CD8-positive, alpha-beta memory T cell (primary cell): Measurements from ENCODE around the gene WFIKKN1. TPM values are rescaled to one million over a fixed set of nuclear protein-coding genes. Genes with fewer than 3 reads are reported as not detected.

Source experiments
- CTCF ChIA-PET: fragments of 350-600 bp; sonication (Branson Sonifier 250); formaldehyde crosslinking; loops from one replicate; lab custom pipeline; 2021; ENCODE audit warnings: antibody characterized with exemption; lab: Charles Lee
- POLR2A ChIA-PET: fragments of 350-600 bp; sonication (Branson Sonifier 250); formaldehyde crosslinking; loops from one replicate; lab custom pipeline; 2021; ENCODE audit warnings: antibody characterized with exemption; lab: Charles Lee
- DNase-seq, 5 donors: peaks; one replicate each; pipeline versions ENCODE4 v3.0.0 to v3.0.0-alpha.2; 2020 to 2022; ENCODE audit warnings: mixed read lengths in 1 of 5
- H3K27ac ChIP-seq: one replicate; pipeline ENCODE4 v1.7.0; 2013; ENCODE audit warnings: low read depth, mild to moderate bottlenecking, low read length, moderate library complexity
- H3K27me3 ChIP-seq: 2 replicates; pipeline ENCODE4 v1.7.0; 2013; ENCODE audit warnings: low read length, mild to moderate bottlenecking; ENCODE audit not compliant: insufficient read depth, poor library complexity, severe bottlenecking
- H3K36me3 ChIP-seq: 2 replicates; pipeline ENCODE4 v1.7.0; 2013; ENCODE audit warnings: mild to moderate bottlenecking, low read length, moderate library complexity; ENCODE audit not compliant: insufficient read depth
- H3K4me1 ChIP-seq: 2 replicates; pipeline ENCODE4 v1.7.0; 2013; ENCODE audit warnings: mild to moderate bottlenecking, low read length, moderate library complexity; ENCODE audit not compliant: insufficient read depth
- H3K4me3 ChIP-seq: 2 replicates; pipeline ENCODE4 v1.7.0; 2013; ENCODE audit warnings: mild to moderate bottlenecking, low read length
- H3K9me3 ChIP-seq: 2 replicates; pipeline ENCODE4 v1.7.0; 2013; ENCODE audit warnings: mild to moderate bottlenecking, low read length
- H3K27ac Mint-ChIP-seq, 8 donors: one replicate each; pipeline ENCODE4 v1.8.0; 2020 to 2021; ENCODE audit warnings: mixed read lengths in 8 of 8, mild to moderate bottlenecking in 6 of 8, inconsistent platforms in 3 of 8, moderate library complexity in 3 of 8
- H3K27me3 Mint-ChIP-seq, 2 donors: one replicate each; pipeline ENCODE4 v1.8.0; 2020 to 2021; ENCODE audit warnings: mixed read lengths in 2 of 2, mild to moderate bottlenecking in 1 of 2, moderate library complexity in 1 of 2
- H3K36me3 Mint-ChIP-seq, 3 donors: one replicate each; pipeline ENCODE4 v1.8.0; 2020 to 2021; ENCODE audit warnings: mixed read lengths in 3 of 3, inconsistent platforms in 1 of 3, mild to moderate bottlenecking in 1 of 3
- H3K4me1 Mint-ChIP-seq, 3 donors: one replicate each; pipeline ENCODE4 v1.8.0; 2020 to 2021; ENCODE audit warnings: mixed read lengths in 3 of 3, inconsistent platforms in 1 of 3, mild to moderate bottlenecking in 1 of 3
- H3K4me3 Mint-ChIP-seq, 7 donors: one replicate each; pipeline ENCODE4 v1.8.0; 2020 to 2021; ENCODE audit warnings: mixed read lengths in 7 of 7, mild to moderate bottlenecking in 6 of 7, moderate library complexity in 4 of 7, inconsistent platforms in 2 of 7
- H3K9me3 Mint-ChIP-seq, 5 donors: one replicate each; pipeline ENCODE4 v1.8.0; 2020 to 2022; ENCODE audit warnings: mixed read lengths in 5 of 5, mild to moderate bottlenecking in 3 of 5, moderate library complexity in 2 of 5, inconsistent platforms in 1 of 5
- polyA plus RNA-seq: library from polyadenylated mRNA; unstranded; fragments of 300-500 nt; fragmentation: Illumina TruSeq; gene quantifications from one replicate; pipeline ENCODE4 v1.2.3, GENCODE V29; 2021
- total RNA-seq, 2 experiments: library from RNA; stranded (reverse); gene quantifications; one replicate each; pipeline ENCODE4 v1.2.3, GENCODE V29; 2021

WFIKKN1 gene
- total and polyA plus RNA-seq, 3 experiments from 2014 or later: 0.09 to 0.22 (median 0.11) TPM

DNA sequence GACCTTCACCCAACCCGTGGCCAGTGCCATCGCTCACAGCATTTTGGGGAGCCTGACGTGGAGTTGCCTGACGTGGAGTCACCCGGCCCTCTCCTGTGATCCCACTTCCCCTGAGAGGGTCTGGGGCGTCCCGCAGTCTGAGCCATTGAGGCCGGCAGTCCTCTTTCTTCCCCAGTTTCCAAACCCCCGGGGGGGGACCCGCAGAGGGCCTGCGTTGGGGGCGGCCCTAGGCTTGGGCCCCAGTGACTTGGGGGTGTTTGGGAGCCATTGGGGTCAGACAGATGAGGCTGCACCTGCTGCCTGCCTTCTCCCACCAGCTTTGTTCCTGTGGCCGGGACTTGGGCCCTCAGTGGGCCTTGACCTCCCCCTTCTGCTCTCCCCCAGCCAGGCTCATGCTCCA lies 38.9 kb downstream of the WFIKKN1 start:
- H3K27ac Mint-ChIP-seq: peak overlapping the region in 2 of 8 donors; percentile 52 to 75
- H3K4me3 Mint-ChIP-seq: peak overlapping the region; percentile 41 to 81 (median 65)
- H3K9me3 Mint-ChIP-seq: no peaks in the 10 kb centered on the region
- H3K27ac ChIP-seq: no peak overlapping the region
- H3K4me1 ChIP-seq: peaks cover 10% of the 10 kb centered on the region
- H3K27me3 ChIP-seq: no peaks in the 10 kb centered on the region
- no peak for DNase-seq
- no peaks in the 10 kb centered on the region for H3K9me3 ChIP-seq
- peaks cover 0 to 36% (median 0%) of the 10 kb centered on the region in 3 donors for H3K36me3 Mint-ChIP-seq
- CTCF ChIA-PET: interaction anchor here (1.1 kb wide), 1 partner anchor 11 kb away, joined by 3 read pairs; no protein-coding TSS in a partner anchor
- no peak overlapping the region for H3K4me3 ChIP-seq
- peaks cover 4 to 19% (median 5%) of the 10 kb centered on the region in 3 donors for H3K4me1 Mint-ChIP-seq
- peaks cover 0 to under 1% of the 10 kb centered on the region in 2 donors for H3K27me3 Mint-ChIP-seq
- POLR2A ChIA-PET: interaction anchor here (1.7 to 1.9 kb wide), 2 partner anchors 9 to 11 kb away, joined by 4 to 5 read pairs; partner anchors contain the start of gene STUB1
- H3K36me3 ChIP-seq: peaks cover 4% of the 10 kb centered on the region

GRCh38 chr16:670485-671352 lies 39.9 kb downstream of the WFIKKN1 start:
- POLR2A ChIA-PET: interaction anchor here (0.8 to 1.7 kb wide), 4 partner anchors 9 to 58 kb away, joined by 3 to 5 read pairs (median 4); partner anchors contain the start of genes STUB1 and WDR24
- Histone ChIP-seq H3K4me1 (peaks cover 15% of the 10 kb centered on the region), H3K9me3 (no peaks in the 10 kb centered on the region), H3K36me3 (peaks cover 4% of the 10 kb centered on the region), H3K4me3 (no peak overlapping the region), H3K27ac (no peak overlapping the region), H3K27me3 (no peaks in the 10 kb centered on the region)
- no peak for DNase-seq
- peaks cover 4 to 25% (median 5%) of the 10 kb centered on the region in 3 donors for H3K4me1 Mint-ChIP-seq
- H3K9me3 Mint-ChIP-seq: no peaks in the 10 kb centered on the region
- H3K36me3 Mint-ChIP-seq: peaks cover 0 to 36% (median 0%) of the 10 kb centered on the region in 3 donors
- peak overlapping the region in 6 of 7 donors; percentile 41 to 84 (median 58) for H3K4me3 Mint-ChIP-seq
- peaks cover 0 to 6% of the 10 kb centered on the region in 2 donors for H3K27me3 Mint-ChIP-seq
- CTCF ChIA-PET: interaction anchor here (1.1 kb wide), 1 partner anchor 10 kb away, joined by 3 read pairs; no protein-coding TSS in a partner anchor
- H3K27ac Mint-ChIP-seq: peak overlapping the region in 1 of 8 donors; percentile 60

- H3K4me1 ChIP-seq: peaks cover 15% of the 10 kb centered on the region
- Mint-ChIP-seq H3K36me3 (peaks cover 0 to 36% (median 0%) of the 10 kb centered on the region in 3 donors), H3K9me3 (no peaks in the 10 kb centered on the region), H3K4me1 (peaks cover 4 to 25% (median 5%) of the 10 kb centered on the region in 3 donors), H3K4me3 (peak overlapping the region in 3 of 7 donors; percentile 12 to 44 (median 23)), H3K27me3 (peaks cover 0 to 6% of the 10 kb centered on the region in 2 donors), H3K27ac (peak overlapping the region in 2 of 8 donors; percentile 50 to 60)
- no peak overlapping the region for H3K27ac ChIP-seq
- ChIA-PET CTCF (no interaction called here), POLR2A (interaction anchor here (0.6 to 1.1 kb wide), 4 partner anchors 18 to 426 kb away, joined by 3 to 4 read pairs (median 4); partner anchors contain the start of gene WDR24)
- no peak for DNase-seq
- no peaks in the 10 kb centered on the region for H3K9me3 ChIP-seq
- H3K4me3 ChIP-seq: no peak overlapping the region
- peaks cover 4% of the 10 kb centered on the region for H3K36me3 ChIP-seq
- H3K27me3 ChIP-seq: no peaks in the 10 kb centered on the region
These were observed 40.8 kb downstream of the WFIKKN1 start for GRCh38 chr16:671353-672131.

- no peak for DNase-seq
- no peak overlapping the region for H3K4me3 ChIP-seq
- peaks cover 5 to 25% (median 7%) of the 10 kb centered on the region in 3 donors for H3K4me1 Mint-ChIP-seq
- POLR2A ChIA-PET: interaction anchor here (0.6 kb wide), 1 partner anchor 425 kb away, joined by 3 read pairs; no protein-coding TSS in a partner anchor
- CTCF ChIA-PET: no interaction called here
- peaks cover 10% of the 10 kb centered on the region for H3K4me1 ChIP-seq
- H3K27me3 Mint-ChIP-seq: peaks cover 0 to 6% of the 10 kb centered on the region in 2 donors
- H3K9me3 Mint-ChIP-seq: no peaks in the 10 kb centered on the region
- no peak overlapping the region for H3K4me3 Mint-ChIP-seq
- no peaks in the 10 kb centered on the region for H3K9me3 ChIP-seq
- peaks cover 0 to 36% (median 0%) of the 10 kb centered on the region in 3 donors for H3K36me3 Mint-ChIP-seq
- no peaks in the 10 kb centered on the region for H3K27me3 ChIP-seq
- no peak overlapping the region for H3K27ac ChIP-seq
- H3K36me3 ChIP-seq: peaks cover 4% of the 10 kb centered on the region
- H3K27ac Mint-ChIP-seq: no peak overlapping the region
These were observed 41.6 kb downstream of the WFIKKN1 start for GRCh38 chr16:672371-672770.

DNA sequence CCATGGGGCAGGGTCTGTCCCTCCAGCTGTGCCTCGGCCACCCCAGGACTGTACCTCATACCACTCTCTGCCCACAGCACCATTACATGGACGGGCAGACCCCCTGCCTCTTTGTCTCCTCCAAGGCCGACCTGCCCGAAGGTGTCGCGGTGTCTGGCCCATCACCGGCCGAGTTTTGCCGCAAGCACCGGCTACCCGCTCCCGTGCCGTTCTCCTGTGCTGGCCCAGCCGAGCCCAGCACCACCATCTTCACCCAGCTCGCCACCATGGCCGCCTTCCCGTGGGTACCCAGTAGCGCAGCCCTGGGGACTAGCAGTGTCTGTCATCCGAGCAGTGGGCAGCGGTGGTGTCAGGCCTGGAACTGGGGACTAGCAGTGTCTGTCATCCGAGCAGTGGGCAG lies 42.1 kb downstream of the WFIKKN1 start:
- Mint-ChIP-seq H3K27ac (peak overlapping the region in 1 of 8 donors; percentile 56), H3K4me1 (peaks cover 0 to 20% (median 3%) of the 10 kb centered on the region in 3 donors), H3K9me3 (no peaks in the 10 kb centered on the region), H3K36me3 (peaks cover 0 to 36% (median 0%) of the 10 kb centered on the region in 3 donors), H3K27me3 (peaks cover 0 to 6% of the 10 kb centered on the region in 2 donors), H3K4me3 (peak overlapping the region in 2 of 7 donors; percentile 54 to 78)
- Histone ChIP-seq H3K27me3 (no peaks in the 10 kb centered on the region), H3K9me3 (no peaks in the 10 kb centered on the region), H3K27ac (no peak overlapping the region), H3K36me3 (peaks cover 4% of the 10 kb centered on the region), H3K4me3 (no peak overlapping the region), H3K4me1 (peaks cover 5% of the 10 kb centered on the region)
- no peak for DNase-seq
- CTCF ChIA-PET: no interaction called here
- POLR2A ChIA-PET: no interaction called here

- H3K27ac Mint-ChIP-seq: peak overlapping the region in 1 of 8 donors; percentile 56
- no peak overlapping the region for H3K4me3 ChIP-seq
- POLR2A ChIA-PET: no interaction called here
- peaks cover 5% of the 10 kb centered on the region for H3K4me1 ChIP-seq
- H3K9me3 Mint-ChIP-seq: no peaks in the 10 kb centered on the region
- peaks cover 0 to 6% of the 10 kb centered on the region in 2 donors for H3K27me3 Mint-ChIP-seq
- H3K36me3 ChIP-seq: peaks cover 4% of the 10 kb centered on the region
- CTCF ChIA-PET: no interaction called here
- peaks cover 0 to 36% (median 0%) of the 10 kb centered on the region in 3 donors for H3K36me3 Mint-ChIP-seq
- peak overlapping the region in 2 of 7 donors; percentile 23 to 34 for H3K4me3 Mint-ChIP-seq
- peaks cover 0 to 20% (median 3%) of the 10 kb centered on the region in 3 donors for H3K4me1 Mint-ChIP-seq
- no peak overlapping the region for H3K27ac ChIP-seq
- H3K9me3 ChIP-seq: no peaks in the 10 kb centered on the region
- no peak for DNase-seq
- no peaks in the 10 kb centered on the region for H3K27me3 ChIP-seq
These were observed 42.7 kb downstream of the WFIKKN1 start for GRCh38 chr16:673399-673991.

DNA sequence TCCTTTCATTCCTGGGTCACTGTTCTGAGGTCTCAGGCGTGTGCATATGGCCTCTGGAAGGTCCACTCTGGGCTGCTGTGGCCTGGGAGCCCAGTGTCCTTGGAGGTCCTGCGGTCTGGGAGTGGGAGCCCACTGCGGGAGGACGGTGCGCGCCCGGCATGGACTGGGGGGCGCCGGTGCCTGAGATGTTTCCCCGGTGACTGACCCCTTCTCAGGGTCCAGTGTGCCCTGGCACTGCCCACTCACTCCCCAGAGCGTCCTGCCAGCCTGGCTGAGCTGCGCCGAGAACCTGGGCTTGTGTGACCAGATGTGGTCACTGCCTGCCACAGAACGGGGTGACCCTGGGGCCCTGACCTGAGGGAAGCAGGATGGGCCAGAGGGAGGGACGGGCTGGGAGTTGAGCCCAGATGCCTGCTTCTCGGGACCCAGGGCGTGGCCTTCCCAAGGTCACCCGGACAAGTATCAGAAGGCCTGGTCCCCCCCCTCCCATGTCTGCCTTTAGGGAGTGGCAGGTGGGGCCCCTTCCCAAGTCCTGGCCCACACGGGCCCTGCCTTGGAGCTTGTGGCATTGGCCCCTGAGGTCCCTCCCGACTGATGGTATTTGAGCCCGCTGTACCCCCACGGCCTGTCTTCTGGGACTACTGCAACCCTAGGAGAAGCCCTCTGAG lies 43.6 kb downstream of the WFIKKN1 start:
- DNase-seq: no peak
- no peak overlapping the region for H3K4me3 ChIP-seq
- Mint-ChIP-seq H3K4me1 (peaks cover 5 to 20% (median 5%) of the 10 kb centered on the region in 3 donors), H3K9me3 (no peaks in the 10 kb centered on the region), H3K27me3 (peaks cover 0 to 6% of the 10 kb centered on the region in 2 donors), H3K27ac (no peak overlapping the region), H3K36me3 (peaks cover 0 to 34% (median 0%) of the 10 kb centered on the region in 3 donors), H3K4me3 (peak overlapping the region in 2 of 7 donors; percentile 34)
- no peak overlapping the region for H3K27ac ChIP-seq
- POLR2A ChIA-PET: interaction anchor here (1.2 kb wide), 1 partner anchor 30 kb away, joined by 3 read pairs; no protein-coding TSS in a partner anchor
- peaks cover 4% of the 10 kb centered on the region for H3K36me3 ChIP-seq
- peaks cover 8% of the 10 kb centered on the region for H3K4me1 ChIP-seq
- no peaks in the 10 kb centered on the region for H3K9me3 ChIP-seq
- CTCF ChIA-PET: no interaction called here
- H3K27me3 ChIP-seq: no peaks in the 10 kb centered on the region
